ENCODE results near the gene ITGB2.

ITGB2 gene

GRCh38 chr21:44911384-44912157, 9.1 kb downstream of the ITGB2 start:
- TF ChIP-seq, protein P1, sequence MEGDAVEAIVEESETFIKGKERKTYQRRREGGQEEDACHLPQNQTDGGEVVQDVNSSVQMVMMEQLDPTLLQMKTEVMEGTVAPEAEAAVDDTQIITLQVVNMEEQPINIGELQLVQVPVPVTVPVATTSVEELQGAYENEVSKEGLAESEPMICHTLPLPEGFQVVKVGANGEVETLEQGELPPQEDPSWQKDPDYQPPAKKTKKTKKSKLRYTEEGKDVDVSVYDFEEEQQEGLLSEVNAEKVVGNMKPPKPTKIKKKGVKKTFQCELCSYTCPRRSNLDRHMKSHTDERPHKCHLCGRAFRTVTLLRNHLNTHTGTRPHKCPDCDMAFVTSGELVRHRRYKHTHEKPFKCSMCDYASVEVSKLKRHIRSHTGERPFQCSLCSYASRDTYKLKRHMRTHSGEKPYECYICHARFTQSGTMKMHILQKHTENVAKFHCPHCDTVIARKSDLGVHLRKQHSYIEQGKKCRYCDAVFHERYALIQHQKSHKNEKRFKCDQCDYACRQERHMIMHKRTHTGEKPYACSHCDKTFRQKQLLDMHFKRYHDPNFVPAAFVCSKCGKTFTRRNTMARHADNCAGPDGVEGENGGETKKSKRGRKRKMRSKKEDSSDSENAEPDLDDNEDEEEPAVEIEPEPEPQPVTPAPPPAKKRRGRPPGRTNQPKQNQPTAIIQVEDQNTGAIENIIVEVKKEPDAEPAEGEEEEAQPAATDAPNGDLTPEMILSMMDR (IDR thresholded peaks at IDR 0.05; ENCODE audit: control extremely low read depth, extremely low read depth, low read depth, missing control alignments): peak; percentile 47
- DNase-seq (ENCODE audit: extremely low spot score): no peak
- POLR2A ChIA-PET: interaction anchor here (1.2 kb wide), 1 partner anchor 9 kb away, joined by 4 read pairs; the partner anchor contains the start of gene ITGB2
- CTCF ChIA-PET: interaction anchor here (0.9 to 3.2 kb wide), 9 partner anchors 9 to 118 kb away, joined by 3 to 13 read pairs (median 3); partner anchors contain the start of gene ITGB2

GRCh38 chr21:44911068-44911383, 9.7 kb downstream of the ITGB2 start:
- ChIA-PET POLR2A (interaction anchor here (1.2 kb wide), 1 partner anchor 10 kb away, joined by 4 read pairs; the partner anchor contains the start of gene ITGB2), CTCF (interaction anchor here (1.1 to 3.2 kb wide), 8 partner anchors 9 to 118 kb away, joined by 3 to 13 read pairs (median 4); partner anchors contain the start of gene ITGB2)
- TF ChIP-seq, protein P1 (IDR thresholded peaks at IDR 0.05; ENCODE audit: control extremely low read depth, extremely low read depth, low read depth, missing control alignments): no peak
- DNase-seq (ENCODE audit: extremely low spot score): no peak

DNA sequence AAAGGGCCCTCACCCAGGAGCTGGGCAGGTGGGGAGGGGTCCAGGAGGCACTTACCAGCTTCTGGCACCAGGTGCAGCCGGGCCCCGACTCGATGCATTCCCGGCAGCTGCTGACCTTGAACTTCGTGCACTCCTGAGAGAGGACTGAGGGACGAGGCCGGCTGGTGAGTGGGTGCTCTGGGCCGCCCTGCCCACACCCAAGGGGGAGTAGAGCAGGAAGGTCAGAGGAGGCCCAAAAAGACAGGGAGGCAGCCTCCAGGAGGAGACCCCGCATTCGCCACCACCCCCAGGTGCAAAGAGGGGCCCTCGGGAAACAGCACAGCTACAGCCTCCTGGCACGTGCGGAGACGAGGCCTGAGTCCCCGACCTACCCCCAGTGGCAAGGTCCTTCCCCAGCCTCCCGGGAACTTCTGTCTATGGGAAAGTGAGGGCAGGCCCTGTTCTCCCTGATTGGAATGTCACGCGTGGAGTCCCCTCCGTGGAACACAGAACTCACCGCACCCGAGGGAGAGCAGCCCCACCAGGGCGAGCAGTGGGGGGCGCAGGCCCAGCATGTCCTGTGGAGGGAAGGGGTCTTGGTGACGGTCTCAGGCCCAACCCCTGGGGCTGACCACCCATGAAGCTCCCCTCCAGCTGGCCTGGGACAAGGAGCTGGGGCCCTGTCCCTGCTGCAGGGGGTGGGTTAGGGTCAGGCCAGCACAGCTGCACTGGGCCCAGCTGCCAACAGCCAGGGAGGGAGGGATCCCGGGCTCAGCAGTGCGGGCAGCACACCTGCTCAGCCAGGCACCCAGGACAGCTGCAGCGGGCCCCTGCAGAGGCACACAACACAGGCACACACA, 10.3 kb downstream of the ITGB2 start:
- ChIA-PET CTCF (interaction anchor here (1.5 to 3.2 kb wide), 4 partner anchors 10 to 110 kb away, joined by 3 to 13 read pairs (median 8); partner anchors contain the start of gene ITGB2), POLR2A (interaction anchor here (1.2 kb wide), 1 partner anchor 10 kb away, joined by 4 read pairs; the partner anchor contains the start of gene ITGB2)
- TF ChIP-seq, protein P1 (IDR thresholded peaks at IDR 0.05; ENCODE audit: control extremely low read depth, extremely low read depth, low read depth, missing control alignments): no peak
- DNase-seq (ENCODE audit: extremely low spot score): no peak

- CTCF ChIA-PET: interaction anchor here (0.9 to 2.8 kb wide), 3 partner anchors 17 to 108 kb away, joined by 3 to 13 read pairs (median 3); partner anchors contain the start of gene UBE2G2
- DNase-seq (ENCODE audit: extremely low spot score): no peak
- TF ChIP-seq, protein P1 (IDR thresholded peaks at IDR 0.05; ENCODE audit: control extremely low read depth, extremely low read depth, low read depth, missing control alignments): no peak
- POLR2A ChIA-PET: no interaction called here
These were observed 11.0 kb downstream of the ITGB2 start for GRCh38 chr21:44909719-44910118.

DNA sequence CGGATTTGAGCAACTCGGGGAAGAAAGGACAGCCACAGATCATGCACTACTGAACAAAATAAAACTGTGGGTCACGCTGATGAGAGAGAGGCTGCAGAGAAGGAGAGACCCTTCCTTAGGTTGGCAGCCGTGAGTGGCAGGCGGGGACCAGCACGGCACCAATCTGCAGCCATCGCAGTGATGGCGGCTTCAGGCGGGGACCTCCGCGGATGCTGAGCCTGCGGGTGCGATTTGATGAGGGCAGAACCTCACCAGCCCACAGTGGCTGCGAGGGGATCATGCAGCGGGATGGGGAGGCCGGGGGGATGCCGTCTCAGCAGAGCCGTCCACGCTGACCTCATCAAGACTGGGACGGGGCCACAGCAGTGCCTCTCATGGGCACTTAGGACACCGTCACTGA, 11.8 kb downstream of the ITGB2 start:
- ChIA-PET POLR2A (no interaction called here), CTCF (interaction anchor here (0.9 to 3.0 kb wide), 4 partner anchors 15 to 116 kb away, joined by 3 to 26 read pairs (median 4); partner anchors contain the start of gene UBE2G2)
- DNase-seq (ENCODE audit: extremely low spot score): no peak
- TF ChIP-seq, protein P1 (IDR thresholded peaks at IDR 0.05; ENCODE audit: control extremely low read depth, extremely low read depth, low read depth, missing control alignments): no peak

All from GM10248 (cell line).